Mucosa of stomach (tissue), 1 donor: ENCODE measurements around the gene FAM184B.

Experiments used
- H3K27me3 ChIP-seq: one replicate; pipeline ENCODE4 v1.7.0; 2013; ENCODE audit warnings: mild to moderate bottlenecking, low read length; ENCODE audit not compliant: control insufficient read depth, insufficient read depth
- H3K36me3 ChIP-seq: one replicate; pipeline ENCODE4 v1.7.0; 2013; ENCODE audit warnings: low read length; ENCODE audit not compliant: control insufficient read depth, insufficient read depth
- H3K4me1 ChIP-seq: one replicate; pipeline ENCODE4 v1.7.0; 2013; ENCODE audit warnings: mild to moderate bottlenecking, low read length; ENCODE audit not compliant: control insufficient read depth, insufficient read depth
- H3K4me3 ChIP-seq: one replicate; pipeline ENCODE4 v1.7.0; 2013; ENCODE audit warnings: low read length
- H3K9ac ChIP-seq: one replicate; pipeline ENCODE4 v1.7.0; 2013; ENCODE audit warnings: mild to moderate bottlenecking, low read length, moderate library complexity
- H3K9me3 ChIP-seq: one replicate; pipeline ENCODE4 v1.7.0; 2013; ENCODE audit warnings: mild to moderate bottlenecking, low read length, moderate library complexity; ENCODE audit not compliant: control insufficient read depth
- donor health status: Pancreatic carcinoma.

FAM184B gene

DNA sequence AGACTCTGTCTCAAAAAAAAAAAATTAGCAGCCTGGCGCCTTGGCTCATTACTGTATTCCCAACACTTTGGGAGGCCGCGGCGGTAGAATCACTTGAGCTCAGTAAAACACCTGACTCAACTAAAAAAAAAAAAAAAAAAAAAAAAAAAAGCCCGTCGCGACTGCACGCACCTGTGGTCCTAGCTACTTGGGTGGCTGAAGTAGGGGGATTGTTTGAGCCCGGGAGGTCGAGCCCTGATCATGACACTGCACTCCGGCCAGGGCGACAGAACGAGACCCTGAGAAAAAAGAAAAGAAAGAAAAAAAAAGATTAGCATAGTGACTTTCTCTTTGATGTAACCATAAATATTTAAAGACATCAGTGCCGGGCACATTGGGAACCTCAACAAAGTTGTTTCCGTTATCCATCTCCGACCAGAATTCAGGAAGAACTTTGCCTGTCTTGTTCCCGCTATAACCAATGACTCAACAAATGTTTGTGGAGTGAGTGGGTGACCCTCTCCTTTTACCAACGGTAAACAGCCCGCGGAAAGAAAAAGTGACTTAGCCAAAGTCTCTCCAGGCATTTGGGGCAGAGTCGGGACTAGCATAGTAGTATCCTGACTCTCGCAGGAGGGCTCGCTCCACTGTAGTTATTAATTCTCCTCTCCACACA is 167.5 kb downstream of the FAM184B start:
- Histone ChIP-seq H3K36me3 (no peaks in the 10 kb centered on the region), H3K9ac (peak overlapping the region; percentile 95), H3K4me1 (peaks cover 14% of the 10 kb centered on the region), H3K27me3 (no peaks in the 10 kb centered on the region), H3K9me3 (no peaks in the 10 kb centered on the region), H3K4me3 (peak overlapping the region; percentile 96)

DNA sequence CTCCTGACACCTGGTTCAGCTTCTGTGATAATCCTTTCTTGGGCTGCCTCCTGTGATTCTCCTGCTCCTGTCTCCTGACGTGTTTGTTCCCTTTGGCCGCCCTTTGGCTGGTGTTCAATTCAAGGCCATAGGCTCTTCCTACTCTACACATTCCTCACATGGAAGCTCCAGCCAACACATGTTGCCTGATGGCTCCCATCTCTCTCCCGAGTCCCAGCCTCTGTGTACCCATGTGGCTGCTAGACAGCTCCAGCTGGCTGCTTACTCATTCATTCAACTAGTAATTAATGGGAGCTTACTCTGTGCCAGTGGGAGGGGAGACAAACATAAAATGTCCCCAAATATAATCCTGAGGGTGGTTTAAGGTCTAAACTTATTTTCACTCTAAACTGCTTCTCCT is 176.2 kb downstream of the FAM184B start:
- Histone ChIP-seq H3K9me3 (no peaks in the 10 kb centered on the region), H3K27me3 (no peaks in the 10 kb centered on the region), H3K36me3 (no peaks in the 10 kb centered on the region), H3K4me3 (no peak overlapping the region), H3K9ac (no peak overlapping the region), H3K4me1 (no peaks in the 10 kb centered on the region)

DNA sequence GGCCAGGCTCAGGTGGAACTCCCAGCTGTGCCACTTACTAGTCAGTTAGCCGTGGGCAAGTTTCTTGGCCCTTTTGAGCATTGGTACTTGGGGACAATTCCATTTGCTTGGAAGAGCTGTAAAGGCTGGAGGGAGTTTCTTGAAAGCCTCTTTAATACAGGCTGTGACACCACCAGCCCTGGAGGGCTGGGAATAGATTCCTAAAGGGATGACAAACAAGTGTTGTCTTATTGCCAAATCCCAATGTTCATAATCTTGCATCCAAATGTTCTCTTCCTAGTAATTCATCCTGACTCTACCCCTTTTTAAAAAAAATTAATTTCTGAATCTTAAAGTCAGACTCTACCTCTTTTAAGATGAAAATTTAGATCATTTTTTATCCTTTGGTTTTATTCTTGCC is 181.6 kb downstream of the FAM184B start:
- Histone ChIP-seq H3K9me3 (no peaks in the 10 kb centered on the region), H3K9ac (no peak overlapping the region), H3K4me3 (no peak overlapping the region), H3K4me1 (no peaks in the 10 kb centered on the region), H3K27me3 (no peaks in the 10 kb centered on the region), H3K36me3 (peaks cover 9% of the 10 kb centered on the region)

GRCh38 chr4:17597517-17597916 is 183.9 kb downstream of the FAM184B start:
- Histone ChIP-seq H3K9me3 (no peaks in the 10 kb centered on the region), H3K4me3 (no peak overlapping the region), H3K4me1 (no peaks in the 10 kb centered on the region), H3K36me3 (peaks cover 13% of the 10 kb centered on the region), H3K9ac (no peak overlapping the region), H3K27me3 (no peaks in the 10 kb centered on the region)

DNA sequence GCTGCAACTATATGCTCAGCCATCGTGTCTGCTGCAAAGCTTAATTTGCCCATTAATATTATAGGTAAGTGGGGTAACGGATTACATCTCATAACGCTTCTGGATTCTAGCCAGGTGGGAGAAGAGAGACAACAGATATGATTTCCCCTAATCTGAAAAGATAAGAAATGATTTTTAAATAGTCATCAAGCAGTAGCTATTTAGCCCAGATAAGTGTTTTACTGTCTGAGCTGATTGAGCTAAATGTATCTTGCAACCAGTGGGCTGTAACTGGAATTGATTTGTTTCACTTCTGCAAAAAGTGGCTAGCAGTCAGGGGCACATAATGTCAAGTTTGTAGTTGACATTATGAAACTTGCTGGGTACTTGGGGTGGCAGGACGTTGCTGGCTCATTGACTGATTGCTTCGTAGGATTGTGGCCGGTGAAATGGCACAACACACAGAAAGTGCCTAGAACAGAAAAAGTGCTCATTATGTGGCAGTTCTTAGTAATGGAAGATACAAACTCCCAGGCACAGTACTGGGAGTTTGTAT is 185.9 kb downstream of the FAM184B start:
- no peak overlapping the region for H3K4me3 ChIP-seq
- H3K27me3 ChIP-seq, result no peaks in the 10 kb centered on the region
- no peak overlapping the region for H3K9ac ChIP-seq
- H3K4me1 ChIP-seq, result no peaks in the 10 kb centered on the region
- H3K9me3 ChIP-seq, result no peaks in the 10 kb centered on the region
- H3K36me3 ChIP-seq, result peaks cover 13% of the 10 kb centered on the region

DNA sequence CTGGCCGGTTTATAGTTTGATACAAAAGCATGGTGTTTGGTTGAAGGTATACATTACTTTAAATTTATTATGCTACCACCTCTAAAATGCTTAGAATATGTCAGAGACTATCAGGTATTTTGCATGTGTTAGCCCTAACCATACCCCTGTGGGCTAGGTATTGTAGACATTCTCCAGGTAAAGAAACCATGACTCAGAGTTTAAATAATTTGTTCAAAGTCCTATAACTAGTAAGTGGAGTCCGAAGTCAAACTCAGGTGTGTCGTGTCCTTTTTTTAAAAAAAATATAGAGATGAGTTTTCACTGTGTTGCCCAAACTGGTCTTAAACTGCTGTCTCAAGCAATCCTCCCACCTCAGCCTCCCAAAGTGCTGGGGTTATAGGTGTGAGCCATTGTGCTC is 192.1 kb downstream of the FAM184B start:
- Histone ChIP-seq H3K9ac (no peak overlapping the region), H3K4me1 (no peaks in the 10 kb centered on the region), H3K27me3 (no peaks in the 10 kb centered on the region), H3K9me3 (no peaks in the 10 kb centered on the region), H3K36me3 (peaks cover 11% of the 10 kb centered on the region), H3K4me3 (no peak overlapping the region)

DNA sequence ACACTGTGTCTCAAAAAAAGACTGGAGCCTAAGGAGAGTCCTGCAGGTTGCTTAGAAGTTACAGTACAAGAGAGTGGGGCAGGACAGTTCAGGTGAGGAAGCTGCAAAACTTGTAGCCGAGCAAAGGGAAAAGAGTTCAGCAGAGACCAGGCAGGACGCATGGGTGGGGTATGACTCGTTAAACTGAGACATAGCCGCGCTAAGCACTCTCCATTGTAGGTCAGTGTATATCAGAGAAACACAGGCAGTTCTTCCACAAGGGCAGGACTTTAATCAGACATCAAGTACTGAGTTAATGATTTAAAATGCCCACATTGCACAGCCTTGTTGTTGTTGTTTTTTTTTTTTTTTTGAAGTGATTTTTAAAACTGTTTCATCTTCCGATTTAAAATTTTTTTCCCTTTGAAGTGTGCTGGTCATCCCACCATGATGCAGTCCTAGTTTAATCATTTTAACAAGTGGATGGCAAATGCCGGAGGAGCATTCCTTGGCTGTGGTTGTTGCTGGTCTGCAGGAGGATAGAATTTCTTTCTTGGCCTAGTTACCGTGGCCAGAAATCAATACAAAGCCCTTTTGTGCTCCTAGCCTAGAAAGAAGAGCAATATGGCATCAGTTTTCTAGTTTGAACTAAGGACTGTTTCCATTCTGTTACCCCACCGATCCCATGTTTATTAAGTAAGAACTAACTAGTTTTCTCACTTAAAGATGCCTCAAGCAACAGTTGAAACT is 194.2 kb downstream of the FAM184B start:
- no peak overlapping the region for H3K9ac ChIP-seq
- peaks cover 20% of the 10 kb centered on the region for H3K36me3 ChIP-seq
- no peak overlapping the region for H3K4me3 ChIP-seq
- no peaks in the 10 kb centered on the region for H3K4me1 ChIP-seq
- no peaks in the 10 kb centered on the region for H3K9me3 ChIP-seq
- no peaks in the 10 kb centered on the region for H3K27me3 ChIP-seq

- no peaks in the 10 kb centered on the region for H3K27me3 ChIP-seq
- no peaks in the 10 kb centered on the region for H3K4me1 ChIP-seq
- H3K36me3 ChIP-seq, result peaks cover 24% of the 10 kb centered on the region
- H3K9ac ChIP-seq, result no peak overlapping the region
- H3K4me3 ChIP-seq, result no peak overlapping the region
- no peaks in the 10 kb centered on the region for H3K9me3 ChIP-seq
Observed at GRCh38 chr4:17584521-17585213, 196.8 kb downstream of the FAM184B start.

GRCh38 chr4:17583941-17584340 is 197.5 kb downstream of the FAM184B start:
- H3K9ac ChIP-seq, result no peak overlapping the region
- H3K4me3 ChIP-seq, result no peak overlapping the region
- H3K36me3 ChIP-seq, result peaks cover 22% of the 10 kb centered on the region
- H3K9me3 ChIP-seq, result no peaks in the 10 kb centered on the region
- no peaks in the 10 kb centered on the region for H3K27me3 ChIP-seq
- H3K4me1 ChIP-seq, result no peaks in the 10 kb centered on the region

GRCh38 chr4:17583276-17583675 is 198.1 kb downstream of the FAM184B start:
- peaks cover 6% of the 10 kb centered on the region for H3K4me1 ChIP-seq
- H3K36me3 ChIP-seq, result peaks cover 22% of the 10 kb centered on the region

GRCh38 chr4:17580969-17581368 is 200.5 kb downstream of the FAM184B start:
- Histone ChIP-seq H3K4me1 (peaks cover 13% of the 10 kb centered on the region), H3K9ac (no peak overlapping the region), H3K4me3 (no peak overlapping the region), H3K9me3 (no peaks in the 10 kb centered on the region), H3K27me3 (no peaks in the 10 kb centered on the region), H3K36me3 (peaks cover 21% of the 10 kb centered on the region)

More at GRCh38 chr4:17583276-17583675, 198.1 kb downstream of the FAM184B start:
- no peak overlapping the region for H3K4me3 ChIP-seq
- H3K27me3 ChIP-seq, result no peaks in the 10 kb centered on the region
- no peaks in the 10 kb centered on the region for H3K9me3 ChIP-seq
- H3K9ac ChIP-seq, result no peak overlapping the region
